Limb (tissue), 2 donors: ENCODE measurements around the gene GJA4.

Experiments used
- DNase-seq, 2 donors: peaks; one replicate each; pipeline ENCODE4 v3.0.0-alpha.2; 2016; ENCODE audit errors: extremely low spot score in 2 of 2

GJA4 gene

GRCh38 chr1:34829250-34829649, 36.5 kb downstream of the GJA4 start:
- no peak for DNase-seq

GRCh38 chr1:34831721-34832246, 39.0 kb downstream of the GJA4 start:
- DNase-seq: no peak

- no peak for DNase-seq
Observed at GRCh38 chr1:34833711-34834110, 40.9 kb downstream of the GJA4 start.

- no peak for DNase-seq
Observed at GRCh38 chr1:34839526-34840305, 46.9 kb downstream of the GJA4 start.

GRCh38 chr1:34840426-34840825, 47.6 kb downstream of the GJA4 start:
- DNase-seq: no peak

- DNase-seq: no peak
Observed at GRCh38 chr1:34842073-34842472, 49.3 kb downstream of the GJA4 start.

- DNase-seq: no peak
Observed at GRCh38 chr1:34842952-34843371, 50.2 kb downstream of the GJA4 start.

- no peak for DNase-seq
Observed at GRCh38 chr1:34843392-34844251, 50.8 kb downstream of the GJA4 start.

GRCh38 chr1:34844252-34844634, 51.4 kb downstream of the GJA4 start:
- no peak for DNase-seq
